Kidney (tissue), 14 donors: ENCODE results near the gene ADSS1. TPM values are rescaled to one million over a fixed set of nuclear protein-coding genes. Genes with fewer than 3 reads are reported as not detected.

Source experiments
- DNase-seq, 5 donors: peaks; one replicate each; pipeline ENCODE4 v3.0.0-alpha.2; 2013 to 2020
- FAIRE-seq: peaks from 2 replicates; lab custom pipeline; 2012; peaks lifted over from hg19 to GRCh38; lab: Jason Lieb, UNC
- H3K27ac ChIP-seq, 2 donors: one replicate each; pipeline ENCODE4 v1.7.0; 2013; ENCODE audit warnings: low read depth in 2 of 2, low read length in 2 of 2, inconsistent platforms in 1 of 2
- H3K27me3 ChIP-seq: one replicate; pipeline ENCODE4 v1.7.1; 2013; ENCODE audit warnings: low read length, inconsistent platforms; ENCODE audit not compliant: control insufficient read depth, insufficient read depth
- H3K36me3 ChIP-seq, 3 donors: one replicate each; pipeline versions ENCODE4 v1.7.0 to v1.7.1; 2013; ENCODE audit warnings: low read length in 3 of 3, control low read depth in 1 of 3, inconsistent platforms in 1 of 3; ENCODE audit not compliant: insufficient read depth in 3 of 3, control insufficient read depth in 2 of 3
- H3K4me1 ChIP-seq, 3 donors: one replicate each; pipeline versions ENCODE4 v1.7.0 to v1.7.1; 2013; ENCODE audit warnings: low read length in 3 of 3, inconsistent platforms in 1 of 3, low read depth in 1 of 3; ENCODE audit not compliant: control insufficient read depth in 2 of 3, insufficient read depth in 2 of 3
- H3K4me3 ChIP-seq, 3 donors: one replicate each; pipeline versions ENCODE4 v1.7.0 to v1.8.1; 2013; ENCODE audit warnings: low read length in 3 of 3, control low read depth in 1 of 3, inconsistent platforms in 1 of 3
- H3K9ac ChIP-seq, 3 donors: one replicate each; pipeline versions ENCODE4 v1.7.0 to v1.7.1; 2013; ENCODE audit warnings: low read length in 3 of 3, control low read depth in 1 of 3, inconsistent platforms in 1 of 3
- H3K9me3 ChIP-seq, 3 donors: one replicate each; pipeline versions ENCODE4 v1.7.0 to v1.7.1; 2013; ENCODE audit warnings: low read length in 3 of 3, control low read depth in 1 of 3, inconsistent platforms in 1 of 3; ENCODE audit not compliant: control insufficient read depth in 2 of 3, insufficient read depth in 1 of 3
- CTCF ChIP-seq: IDR thresholded peaks from 3 replicates; pipeline ENCODE4 v1.5.1; 2012; ENCODE audit warnings: mild to moderate bottlenecking, moderate library complexity, borderline replicate concordance; ENCODE audit not compliant: insufficient read depth; ENCODE audit errors: extremely low read depth
- intact Hi-C: fragments of 100-400 bp; cut with DNase I; formaldehyde crosslinking; loops from one replicate; pipeline ENCODE4 v1.11.1; 2022
- polyA plus RNA-seq: library from polyadenylated mRNA; stranded (reverse); fragments of 350-450 nt; fragmentation: Illumina TruSeq; extraction: RNeasy Lipid Tissue Mini Kit (QIAGEN cat#74804); gene quantifications from one replicate; pipeline ENCODE4 v1.2.3, GENCODE V29; 2014; ENCODE audit warnings: low read depth, low replicate concordance; ENCODE audit not compliant: insufficient read depth
- total RNA-seq: library from RNA; stranded (reverse); fragmentation: NEBNext Ultra II Directional; extraction: Animal tissue kit (Norgen Biotek cat#: 25700); gene quantifications from one replicate; pipeline ENCODE4 v1.2.1, GENCODE V29; 2021
- donor health status: control.
- donor health status: control.
- donor health status: control.
- donor health status: control.
- donor health status: control.
- donor health status: DM: yes; HTN: yes; CAD: no.
- donor health status: Normal renal cell carcinoma (clear cell type).

The ADSS1 gene
- total and polyA plus RNA-seq, 2 donors from 2014 or later = 7.5 to 16.5 TPM

GRCh38 chr14:104681689-104682074 is 42.3 kb upstream of the ADSS1 start:
- peaks cover 0 to 38% (median 18%) of the 10 kb centered on the region in 3 donors for H3K4me1 ChIP-seq
- intact Hi-C loops = no loop called here
- peak overlapping the region; percentile 45 to 72 for H3K27ac ChIP-seq
- H3K4me3 ChIP-seq = no peak overlapping the region
- no peaks in the 10 kb centered on the region for H3K36me3 ChIP-seq
- peak; percentile 86 to 96 (median 90) for DNase-seq
- H3K9me3 ChIP-seq = no peaks in the 10 kb centered on the region
- FAIRE-seq = no peak
- H3K27me3 ChIP-seq = no peaks in the 10 kb centered on the region
- no peak overlapping the region for H3K9ac ChIP-seq
- no peak for TF ChIP-seq CTCF

GRCh38 chr14:104682107-104682593 is 41.9 kb upstream of the ADSS1 start:
- Histone ChIP-seq H3K27ac (peak overlapping the region in 1 of 2 donors; percentile 3), H3K36me3 (no peaks in the 10 kb centered on the region), H3K9me3 (no peaks in the 10 kb centered on the region), H3K4me1 (peaks cover 0 to 35% (median 18%) of the 10 kb centered on the region in 3 donors), H3K27me3 (no peaks in the 10 kb centered on the region), H3K4me3 (no peak overlapping the region), H3K9ac (no peak overlapping the region)
- DNase-seq = peak in 3 of 5 donors; percentile 51 to 69 (median 62)
- intact Hi-C loops = no loop called here
- FAIRE-seq = no peak
- no peak for TF ChIP-seq CTCF

- no peak for FAIRE-seq
- intact Hi-C loops = no loop called here
- peak in 2 of 5 donors; percentile 55 to 63 for DNase-seq
- Histone ChIP-seq H3K27ac (no peak overlapping the region), H3K27me3 (no peaks in the 10 kb centered on the region), H3K4me3 (no peak overlapping the region), H3K9ac (no peak overlapping the region), H3K36me3 (no peaks in the 10 kb centered on the region), H3K4me1 (peaks cover 0 to 36% (median 22%) of the 10 kb centered on the region in 3 donors), H3K9me3 (no peaks in the 10 kb centered on the region)
- TF ChIP-seq CTCF = no peak
These were observed 40.2 kb upstream of the ADSS1 start for GRCh38 chr14:104683653-104684448.
